PC-9 (cell line): ENCODE data around the gene WWC2. TPM values are rescaled to one million over a fixed set of nuclear protein-coding genes. Genes with fewer than 3 reads are reported as not detected.

Experiments used
- BruUV-seq: library from RNA; stranded (reverse); fragments of 400-500 nt; replicated peaks from 2 replicates; lab custom pipeline; 2021; lab: Mats Ljungman, UMichigan
- CTCF ChIA-PET: fragments of 300-600 bp; sonication (Branson Sonifier 250); formaldehyde crosslinking; loops from one replicate; lab custom pipeline; 2022; ENCODE audit warnings: antibody characterized with exemption; lab: Charles Lee
- POLR2A ChIA-PET: fragments of 300-600 bp; sonication (Branson Sonifier 250); formaldehyde crosslinking; loops from one replicate; lab custom pipeline; 2022; ENCODE audit warnings: antibody characterized with exemption; ENCODE audit not compliant: unreplicated experiment; lab: Charles Lee
- DNase-seq, 2 experiments: peaks; one replicate each; pipeline versions ENCODE4 v3.0.0 to v3.0.0-alpha.2; 2015 to 2022; ENCODE audit warnings: mixed read lengths in 1 of 2
- H2AFZ ChIP-seq: fragments of 200-600 bp; sonication (generic); 2 replicates; pipeline ENCODE4 v1.8.1; 2017; ENCODE audit warnings: antibody characterized with exemption
- H3F3A ChIP-seq: fragments of 200-600 bp; sonication (generic); 2 replicates; pipeline ENCODE4 v1.8.1; 2017; ENCODE audit warnings: antibody characterized with exemption, mild to moderate bottlenecking, low read depth; ENCODE audit not compliant: insufficient read depth
- H3K27ac ChIP-seq: fragments of 200-600 bp; sonication (generic); 2 replicates; pipeline ENCODE4 v1.6.1; 2016; ENCODE audit warnings: mixed run types
- H3K27me3 ChIP-seq: fragments of 200-600 bp; sonication (generic); 2 replicates; pipeline ENCODE4 v1.6.1; 2016; ENCODE audit warnings: low read depth, mixed run types; ENCODE audit not compliant: insufficient read depth
- H3K36me3 ChIP-seq: fragments of 200-600 bp; sonication (generic); 2 replicates; pipeline ENCODE4 v1.6.1; 2016; ENCODE audit warnings: low read depth, mixed run types
- H3K4me1 ChIP-seq: fragments of 200-600 bp; sonication (generic); replicated peaks from 2 replicates; pipeline ENCODE4 v1.6.1; 2016; ENCODE audit warnings: mixed run types; ENCODE audit not compliant: insufficient read depth
- H3K4me2 ChIP-seq: fragments of 200-600 bp; sonication (generic); 2 replicates; pipeline ENCODE4 v1.6.1; 2017; ENCODE audit warnings: mixed run types
- H3K4me3 ChIP-seq: fragments of 200-600 bp; sonication (generic); 2 replicates; pipeline ENCODE4 v1.6.1; 2016; ENCODE audit warnings: mixed run types
- H3K79me2 ChIP-seq: fragments of 200-600 bp; sonication (generic); 2 replicates; pipeline ENCODE4 v1.6.1; 2017; ENCODE audit warnings: low read depth, mixed run types
- H3K9me2 ChIP-seq: fragments of 200-600 bp; sonication (generic); 2 replicates; pipeline ENCODE4 v1.8.1; 2017; ENCODE audit warnings: mild to moderate bottlenecking; ENCODE audit not compliant: insufficient read depth
- H3K9me3 ChIP-seq: fragments of 200-600 bp; sonication (generic); 2 replicates; pipeline ENCODE4 v1.8.1; 2016; ENCODE audit warnings: low read depth; ENCODE audit not compliant: insufficient read depth
- H4K20me1 ChIP-seq: fragments of 200-600 bp; sonication (generic); 2 replicates; pipeline ENCODE4 v1.8.1; 2017; ENCODE audit not compliant: insufficient read depth
- EZH2 ChIP-seq: fragments of 200-600 bp; sonication (generic); IDR thresholded peaks from 2 replicates; pipeline ENCODE4 v1.8.0; 2017; ENCODE audit warnings: antibody characterized with exemption, low read depth
- intact Hi-C: fragments of 100-400 bp; cut with micrococcal nuclease; formaldehyde crosslinking; loops from one replicate; pipeline ENCODE4 v1.10.0; 2022; ENCODE audit not compliant: unreplicated experiment
- total RNA-seq: library from RNA; stranded (reverse); gene quantifications from 2 replicates; pipeline ENCODE4 v1.2.3, GENCODE V29; 2021
- TF ChIP-seq, protein P1 (sequence below): fragments of 200-600 bp; sonication (generic); conservative IDR thresholded peaks from 2 replicates; pipeline ENCODE4 v1.6.1; 2017; ENCODE audit warnings: mixed run types, antibody characterized with exemption, mild to moderate bottlenecking, moderate library complexity

The WWC2 gene
- total RNA-seq, 1 experiment from 2014 or later, result 42.3 TPM

DNA sequence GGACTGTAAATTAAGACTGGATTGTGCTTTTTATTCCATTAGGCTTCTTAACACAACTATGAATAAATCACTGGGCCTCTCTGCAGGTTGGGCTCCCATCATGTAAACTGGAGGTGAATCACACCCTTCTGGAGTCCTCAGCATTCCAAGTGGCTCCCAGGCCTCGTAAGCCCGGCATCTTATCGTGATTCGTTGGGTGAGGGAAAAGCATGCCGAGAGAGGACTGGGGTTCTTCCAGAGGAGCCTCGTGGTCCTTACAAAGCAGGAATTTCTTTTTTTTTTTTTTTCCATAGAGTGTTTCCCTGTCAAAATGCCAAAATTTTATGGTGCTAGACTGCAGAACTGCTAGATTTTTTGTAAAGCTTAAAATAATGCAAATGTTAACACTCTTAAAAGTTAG, 201.0 kb downstream of the WWC2 start:
- intact Hi-C loops, result no loop called here
- ChIA-PET CTCF (no interaction called here), POLR2A (no interaction called here)
- H3K36me3 ChIP-seq, result no peaks in the 10 kb centered on the region
- H3K9me2 ChIP-seq, result no peaks in the 10 kb centered on the region
- H3K27ac ChIP-seq, result no peak overlapping the region
- TF ChIP-seq EZH2, result no peak
- TF ChIP-seq, protein P1, sequence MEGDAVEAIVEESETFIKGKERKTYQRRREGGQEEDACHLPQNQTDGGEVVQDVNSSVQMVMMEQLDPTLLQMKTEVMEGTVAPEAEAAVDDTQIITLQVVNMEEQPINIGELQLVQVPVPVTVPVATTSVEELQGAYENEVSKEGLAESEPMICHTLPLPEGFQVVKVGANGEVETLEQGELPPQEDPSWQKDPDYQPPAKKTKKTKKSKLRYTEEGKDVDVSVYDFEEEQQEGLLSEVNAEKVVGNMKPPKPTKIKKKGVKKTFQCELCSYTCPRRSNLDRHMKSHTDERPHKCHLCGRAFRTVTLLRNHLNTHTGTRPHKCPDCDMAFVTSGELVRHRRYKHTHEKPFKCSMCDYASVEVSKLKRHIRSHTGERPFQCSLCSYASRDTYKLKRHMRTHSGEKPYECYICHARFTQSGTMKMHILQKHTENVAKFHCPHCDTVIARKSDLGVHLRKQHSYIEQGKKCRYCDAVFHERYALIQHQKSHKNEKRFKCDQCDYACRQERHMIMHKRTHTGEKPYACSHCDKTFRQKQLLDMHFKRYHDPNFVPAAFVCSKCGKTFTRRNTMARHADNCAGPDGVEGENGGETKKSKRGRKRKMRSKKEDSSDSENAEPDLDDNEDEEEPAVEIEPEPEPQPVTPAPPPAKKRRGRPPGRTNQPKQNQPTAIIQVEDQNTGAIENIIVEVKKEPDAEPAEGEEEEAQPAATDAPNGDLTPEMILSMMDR, result no peak
- no peak overlapping the region for H3K4me3 ChIP-seq
- H4K20me1 ChIP-seq, result no peaks in the 10 kb centered on the region
- H3K9me3 ChIP-seq, result no peaks in the 10 kb centered on the region
- DNase-seq, result no peak
- no peaks in the 10 kb centered on the region for H3K27me3 ChIP-seq
- H3K4me2 ChIP-seq, result no peak overlapping the region
- no peak overlapping the region for H2AFZ ChIP-seq
- no peaks in the 10 kb centered on the region for H3F3A ChIP-seq
- H3K79me2 ChIP-seq, result no peaks in the 10 kb centered on the region
- BruUV-seq, result no TSS peak
- H3K4me1 ChIP-seq, result no peaks in the 10 kb centered on the region

DNA sequence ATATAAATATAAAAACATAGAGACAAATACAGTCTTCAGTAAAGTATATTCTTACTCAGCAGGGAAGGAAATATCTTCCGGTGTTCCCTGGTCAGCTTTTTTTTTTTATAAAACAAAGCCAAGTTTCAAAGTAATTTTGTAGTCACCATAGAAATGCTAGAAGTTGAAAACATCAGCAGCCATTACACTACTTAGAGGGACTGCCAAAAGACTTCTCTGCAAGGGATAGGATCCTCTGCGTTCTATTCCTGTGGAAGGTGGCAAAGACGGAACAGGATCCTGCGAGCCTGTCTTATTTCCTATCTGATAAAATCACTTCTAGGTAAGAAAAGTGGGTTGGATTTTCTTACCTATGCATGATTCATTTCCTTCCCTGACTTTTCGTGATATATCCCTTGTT, 201.6 kb downstream of the WWC2 start:
- intact Hi-C loops, result no loop called here
- no peak for TF ChIP-seq EZH2
- TF ChIP-seq, protein P1, result no peak

DNA sequence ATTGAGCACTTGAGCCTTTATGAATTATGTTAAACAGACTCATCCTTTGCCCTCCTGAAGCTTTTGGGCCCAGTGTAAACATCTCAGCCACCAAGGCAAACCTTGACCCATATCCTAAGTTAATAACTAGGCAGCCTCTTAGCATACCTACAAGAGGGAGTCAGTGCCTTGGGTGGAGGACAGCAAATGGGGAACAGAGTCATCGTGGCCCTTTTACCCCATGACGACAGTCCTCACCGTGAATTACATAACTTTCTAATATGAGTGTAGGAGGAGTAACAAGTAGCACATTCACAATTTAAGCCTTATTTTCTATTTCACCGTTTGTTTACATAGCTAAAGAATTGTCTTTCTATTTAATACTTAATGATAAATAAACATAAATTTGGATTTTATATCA, 204.2 kb downstream of the WWC2 start:
- intact Hi-C loops, result no loop called here
- Histone ChIP-seq H3K9me2 (no peaks in the 10 kb centered on the region), H4K20me1 (no peaks in the 10 kb centered on the region), H3K4me2 (no peak overlapping the region), H3K9me3 (no peaks in the 10 kb centered on the region), H3K27ac (no peak overlapping the region), H3K79me2 (no peaks in the 10 kb centered on the region), H2AFZ (no peak overlapping the region), H3K4me3 (no peak overlapping the region), H3K36me3 (no peaks in the 10 kb centered on the region), H3K4me1 (no peaks in the 10 kb centered on the region), H3F3A (no peaks in the 10 kb centered on the region), H3K27me3 (no peaks in the 10 kb centered on the region)
- POLR2A ChIA-PET, result no interaction called here
- BruUV-seq, result no TSS peak
- CTCF ChIA-PET, result no interaction called here
- no peak for DNase-seq
- TF ChIP-seq, protein P1, result no peak
- TF ChIP-seq EZH2, result no peak

More for the DNA sequence above, 201.6 kb downstream of the WWC2 start:
- Histone ChIP-seq H2AFZ (no peak overlapping the region), H3K79me2 (no peaks in the 10 kb centered on the region), H3K4me3 (no peak overlapping the region), H3K27me3 (no peaks in the 10 kb centered on the region), H3K27ac (no peak overlapping the region), H3F3A (no peaks in the 10 kb centered on the region), H4K20me1 (no peaks in the 10 kb centered on the region), H3K4me1 (no peaks in the 10 kb centered on the region), H3K4me2 (no peak overlapping the region), H3K9me3 (no peaks in the 10 kb centered on the region), H3K36me3 (no peaks in the 10 kb centered on the region), H3K9me2 (no peaks in the 10 kb centered on the region)
- ChIA-PET POLR2A (no interaction called here), CTCF (no interaction called here)
- DNase-seq, result no peak
- BruUV-seq, result no TSS peak
